ENCODE measurements around the gene KIF23. TPM values are rescaled to one million over a fixed set of nuclear protein-coding genes. Genes with fewer than 3 reads are reported as not detected.

The KIF23 gene
- 1.3 TPM for total RNA-seq
- long read RNA-seq, partial matches to known transcripts: 0 of 3 reads
- long read RNA-seq, other reads (novel, unspliced or antisense): 1 of 3 reads

DNA sequence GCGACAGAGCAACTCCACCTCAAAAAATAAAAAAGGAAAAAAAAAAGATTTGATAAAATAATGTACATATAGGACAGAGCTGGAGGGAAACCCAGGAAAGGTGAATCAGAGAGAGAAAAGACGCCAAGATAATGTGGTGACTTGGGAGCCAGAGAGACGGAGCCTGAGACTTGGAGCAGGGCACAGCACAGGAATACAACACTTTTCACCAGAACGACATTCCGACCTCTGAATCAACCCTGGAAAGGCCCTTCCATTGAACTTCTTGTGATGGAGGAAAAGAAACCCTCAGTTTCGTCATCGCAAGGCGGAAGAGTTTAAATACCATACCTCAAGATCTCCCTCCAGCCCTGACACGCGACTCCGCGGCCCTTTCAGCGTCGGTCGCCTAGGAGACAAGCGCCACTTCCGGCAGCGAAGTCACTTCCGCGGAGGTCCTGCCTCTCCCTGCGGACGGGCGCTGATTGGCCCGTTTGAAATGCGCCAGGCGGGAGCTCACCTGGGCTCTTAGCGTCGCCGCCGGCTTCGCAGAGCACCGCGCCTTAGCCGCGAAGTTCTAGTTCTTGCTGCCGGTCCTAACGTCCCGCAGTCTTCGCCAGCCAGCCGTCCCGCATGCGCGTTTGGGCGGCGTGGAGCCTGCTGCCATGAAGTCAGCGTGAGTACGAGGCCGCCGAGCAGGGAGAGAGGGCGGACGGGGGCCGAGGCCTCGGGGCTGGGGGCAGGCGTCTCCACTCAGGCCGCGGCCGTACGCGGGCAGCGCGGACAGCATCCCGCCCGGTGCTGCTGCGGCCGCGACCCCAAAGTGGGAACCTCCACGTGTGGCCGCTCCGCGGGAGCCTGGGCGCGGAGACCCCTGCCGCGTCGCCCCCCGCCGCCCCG, at the start of gene KIF23:
Gene KIF23, plus strand, starts transcription at position 528 of the 879 bp plus-strand sequence. Its CDS starts 117 bp downstream, at position 645.
- H3K9me3 ChIP-seq: no peaks in the 10 kb centered on the region
- no peaks in the 10 kb centered on the region for H3K36me3 ChIP-seq
- peak within 1 kb of the TSS; percentile 56 for H3K27ac ChIP-seq
- H3K27me3 ChIP-seq (ENCODE audit: low read depth): no peaks in the 10 kb centered on the region
- peaks cover 9% of the 10 kb centered on the region for H3K4me1 ChIP-seq
- intact Hi-C loops (cut with DNase I): no loop called here
- peak; percentile 95 for DNase-seq
- H3K4me3 ChIP-seq: peak within 1 kb of the TSS; percentile 86
- peak; percentile 98 to 99 for ATAC-seq
- no peak for TF ChIP-seq CTCF (IDR thresholded peaks at IDR 0.05)

GRCh38 chr15:69367236-69367635, 46.9 kb upstream of the KIF23 start:
- Histone ChIP-seq H3K36me3 (no peaks in the 10 kb centered on the region), H3K27ac (no peak overlapping the region), H3K4me1 (no peaks in the 10 kb centered on the region), H3K4me3 (no peak overlapping the region), H3K27me3 (ENCODE audit: low read depth) (no peaks in the 10 kb centered on the region), H3K9me3 (no peaks in the 10 kb centered on the region)
- DNase-seq (no peak), ATAC-seq (no peak)
- no peak for TF ChIP-seq CTCF (IDR thresholded peaks at IDR 0.05)
- intact Hi-C loops (cut with DNase I): no loop called here

DNA sequence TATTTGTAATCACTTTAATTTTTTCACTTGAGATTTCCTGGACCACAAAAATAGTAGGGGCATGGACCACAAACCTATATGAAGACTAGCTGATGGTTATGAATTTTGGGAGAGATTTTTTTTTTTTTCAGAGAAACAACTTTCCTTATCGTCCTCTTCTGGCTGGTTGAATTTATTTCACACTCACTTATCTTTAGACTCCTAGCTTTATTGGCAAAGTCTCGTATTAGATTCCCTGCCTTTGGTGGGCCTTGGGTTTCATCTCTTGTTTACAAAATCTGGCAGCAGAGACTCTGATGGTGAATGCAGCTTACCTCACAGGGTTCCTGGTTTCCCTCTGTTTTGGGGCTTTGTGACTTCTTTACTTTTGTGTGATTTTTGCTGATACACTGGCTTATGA, 44.5 kb upstream of the KIF23 start:
- Histone ChIP-seq H3K4me3 (no peak overlapping the region), H3K4me1 (no peaks in the 10 kb centered on the region), H3K36me3 (no peaks in the 10 kb centered on the region), H3K9me3 (no peaks in the 10 kb centered on the region), H3K27me3 (ENCODE audit: low read depth) (no peaks in the 10 kb centered on the region), H3K27ac (no peak overlapping the region)
- no peak for DNase-seq
- no peak for ATAC-seq
- intact Hi-C loops (cut with DNase I): no loop called here
- TF ChIP-seq CTCF (IDR thresholded peaks at IDR 0.05): no peak

DNA sequence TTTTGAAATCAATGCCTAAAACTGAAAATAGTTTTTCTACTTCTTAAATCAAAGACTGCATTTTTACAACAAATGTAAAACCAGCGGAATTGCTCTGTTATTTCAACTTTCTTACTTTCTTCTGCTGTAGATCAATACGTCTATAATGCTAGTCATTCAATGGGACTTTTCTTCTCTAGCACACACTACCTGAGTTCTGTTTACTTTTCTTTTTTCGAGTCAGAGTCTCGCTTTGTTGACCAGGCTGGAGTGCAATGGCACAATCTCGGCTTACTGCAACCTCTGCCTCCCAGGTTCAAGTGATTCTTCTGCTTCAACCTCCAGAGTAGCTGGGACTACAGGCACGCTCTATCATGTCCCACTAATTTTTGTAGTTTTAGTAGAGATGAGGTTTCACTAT, 40.7 kb upstream of the KIF23 start:
- no peak overlapping the region for H3K4me3 ChIP-seq
- no peak overlapping the region for H3K27ac ChIP-seq
- DNase-seq (no peak), ATAC-seq (no peak)
- no peak for TF ChIP-seq CTCF (IDR thresholded peaks at IDR 0.05)
- no peaks in the 10 kb centered on the region for H3K27me3 ChIP-seq (ENCODE audit: low read depth)
- H3K36me3 ChIP-seq: no peaks in the 10 kb centered on the region
- H3K9me3 ChIP-seq: no peaks in the 10 kb centered on the region
- intact Hi-C loops (cut with DNase I): no loop called here
- H3K4me1 ChIP-seq: no peaks in the 10 kb centered on the region

- Histone ChIP-seq H3K4me1 (no peaks in the 10 kb centered on the region), H3K9me3 (no peaks in the 10 kb centered on the region), H3K36me3 (no peaks in the 10 kb centered on the region), H3K27me3 (ENCODE audit: low read depth) (no peaks in the 10 kb centered on the region), H3K4me3 (no peak overlapping the region), H3K27ac (no peak overlapping the region)
- intact Hi-C loops (cut with DNase I): no loop called here
- TF ChIP-seq CTCF (IDR thresholded peaks at IDR 0.05): no peak
- no peak for DNase-seq
- no peak for ATAC-seq
Measured at GRCh38 chr15:69375151-69375790, 38.9 kb upstream of the KIF23 start.

Measured in lower lobe of right lung (tissue), 2 donors.